GM18511 (cell line): ENCODE measurements around the gene GPR3.
"Not testable (repeated sequence)": the region's sequence is repeated elsewhere in the genome, so short reads cannot be mapped to it uniquely, and the experiment has no call there.

Source experiments
- ATAC-seq: cut with Tn5 transposase; IDR thresholded peaks from one replicate; pipeline ENCODE4 v1.9.1; 2021; ENCODE audit warnings: mild to moderate bottlenecking, moderate library complexity; ENCODE audit not compliant: unreplicated experiment

GPR3 gene

DNA sequence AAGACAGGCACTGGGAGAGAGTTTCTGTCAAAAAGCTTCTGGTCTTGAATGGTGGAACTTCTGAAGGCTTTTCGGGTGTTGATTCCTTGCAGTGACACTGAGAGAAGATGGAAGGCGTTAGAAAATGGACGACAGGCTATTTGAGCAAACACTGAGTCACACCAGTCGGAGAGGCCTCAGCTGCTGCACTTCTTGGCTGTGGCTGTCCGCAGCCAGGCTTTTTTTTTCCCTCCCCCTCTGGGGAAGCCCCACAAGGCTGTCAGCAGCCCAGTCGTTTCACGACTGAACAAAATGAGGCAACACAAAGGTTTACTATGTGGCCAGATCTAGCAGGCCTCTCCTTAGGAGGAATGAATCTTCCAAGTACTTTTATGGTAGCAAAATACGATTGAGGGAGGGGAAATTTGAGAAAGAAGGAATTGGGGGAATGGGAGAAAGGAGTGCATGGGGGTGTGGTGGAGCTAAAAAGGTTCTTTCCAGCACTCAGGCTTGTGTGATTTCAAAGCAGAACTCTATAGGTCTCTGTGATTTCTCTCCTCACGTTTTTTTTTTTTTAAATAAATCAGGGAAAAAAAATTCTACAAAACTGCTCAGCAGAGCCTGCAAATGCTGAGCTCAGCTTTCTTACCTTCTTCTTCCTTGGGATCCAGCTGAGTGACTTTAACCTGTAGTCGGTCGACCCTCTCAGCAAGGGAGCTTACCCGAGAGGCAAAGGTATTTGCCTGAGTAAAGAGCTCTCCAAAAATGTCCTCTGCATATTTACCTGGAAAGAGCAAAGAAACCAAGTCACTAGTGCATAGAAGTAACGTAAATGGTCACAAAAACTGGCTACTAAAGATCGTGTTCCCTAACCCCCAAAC, 26.1 kb downstream of the GPR3 start:
- ATAC-seq = peak; percentile 75

DNA sequence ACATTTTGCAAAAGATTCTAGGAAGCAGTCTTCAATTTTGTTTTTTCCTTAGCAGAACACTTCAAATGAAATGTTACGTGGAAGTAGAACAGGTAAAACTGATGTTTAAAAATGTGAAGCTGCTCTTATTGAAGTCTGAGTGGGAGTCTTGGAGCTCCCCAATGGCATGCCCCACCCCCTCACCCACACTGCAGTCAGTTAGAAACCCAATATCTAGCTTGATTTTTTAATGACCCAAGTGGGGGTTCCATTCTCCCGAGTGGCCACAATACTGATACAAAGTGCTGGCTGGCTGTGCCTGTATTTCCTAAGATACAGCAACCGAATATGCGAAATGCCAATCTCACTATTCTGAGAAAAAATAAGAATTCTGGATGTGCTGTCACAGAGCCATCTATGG, 31.3 kb downstream of the GPR3 start:
- ATAC-seq = no peak

DNA sequence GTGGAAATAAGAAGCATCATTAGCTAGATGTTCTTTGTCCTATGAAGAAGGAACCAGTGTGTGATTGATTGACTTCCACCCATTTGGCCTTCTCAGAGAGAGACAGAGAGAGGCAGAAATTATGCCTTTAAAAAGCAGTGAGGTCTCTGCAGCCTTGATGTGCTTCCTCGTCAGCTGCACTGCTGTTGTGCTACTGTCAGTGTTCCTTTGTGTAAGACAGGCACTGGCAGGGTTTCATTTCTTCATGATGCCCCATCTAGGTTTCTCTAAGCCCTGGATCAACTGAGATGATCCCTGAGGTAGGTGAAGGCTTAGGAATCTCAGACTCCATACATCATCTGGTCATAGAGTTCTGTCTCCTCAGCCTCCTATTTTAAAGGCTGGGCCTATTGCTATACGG, 34.9 kb downstream of the GPR3 start:
- ATAC-seq = no peak

GRCh38 chr1:27427816-27428315, 35.4 kb downstream of the GPR3 start:
- no peak for ATAC-seq

GRCh38 chr1:27428316-27429028, 36.0 kb downstream of the GPR3 start:
- ATAC-seq = no peak

GRCh38 chr1:27429029-27429425, 36.6 kb downstream of the GPR3 start:
- ATAC-seq = no peak

GRCh38 chr1:27430903-27431600, 38.6 kb downstream of the GPR3 start:
- ATAC-seq = no peak

- no peak for ATAC-seq
These were observed 39.1 kb downstream of the GPR3 start for GRCh38 chr1:27431601-27431940.

- not testable (repeated sequence) for ATAC-seq
These were observed 40.3 kb downstream of the GPR3 start for GRCh38 chr1:27432725-27433124.

DNA sequence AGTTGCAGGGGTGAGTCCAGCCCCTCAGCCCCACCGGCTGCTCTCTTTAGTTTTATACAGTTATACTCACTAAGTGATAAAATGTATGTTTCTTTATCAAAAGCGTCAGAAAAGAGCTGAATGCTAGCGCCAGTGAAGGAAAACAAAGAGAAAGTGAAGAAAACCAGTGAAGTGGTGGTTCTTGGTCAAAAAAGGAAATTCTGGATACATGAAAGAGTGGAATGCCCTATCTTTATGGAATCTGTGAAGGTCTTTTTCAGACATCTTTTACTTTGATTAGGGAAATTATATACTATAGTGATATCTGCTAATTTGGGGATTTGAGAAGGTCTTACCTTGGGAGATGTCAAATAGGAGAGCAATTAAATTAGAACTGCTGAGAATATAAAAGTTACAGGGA, 41.3 kb downstream of the GPR3 start:
- ATAC-seq = no peak

DNA sequence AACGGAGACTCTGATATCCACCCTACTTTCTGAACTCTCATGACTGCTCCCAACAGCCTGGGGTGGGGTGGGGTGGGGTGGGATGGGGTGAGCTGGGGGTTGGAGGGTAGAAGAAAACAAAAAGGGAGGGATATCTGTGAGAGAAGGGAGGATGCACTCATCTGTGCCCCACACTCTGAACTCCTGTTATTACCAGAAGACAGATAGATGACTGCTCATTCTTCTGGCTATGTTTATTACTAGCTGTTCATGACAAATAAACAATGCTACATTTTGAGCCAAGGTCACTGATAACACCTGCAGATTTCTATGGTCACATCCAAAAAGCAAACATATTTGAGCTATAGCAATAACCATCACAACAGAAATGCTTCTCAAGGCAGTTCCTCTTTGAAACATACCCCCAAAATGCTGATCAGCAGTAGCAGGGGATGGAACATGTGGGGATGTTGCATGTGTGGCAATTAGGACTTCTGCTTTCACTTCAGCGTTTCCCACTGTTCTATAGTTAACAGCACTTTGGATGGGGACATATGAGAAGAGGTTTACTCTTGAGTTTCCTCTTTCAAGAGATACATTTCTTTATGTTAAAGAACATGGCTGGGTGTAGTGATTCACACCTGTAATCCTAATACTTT, 43.3 kb downstream of the GPR3 start:
- no peak for ATAC-seq

DNA sequence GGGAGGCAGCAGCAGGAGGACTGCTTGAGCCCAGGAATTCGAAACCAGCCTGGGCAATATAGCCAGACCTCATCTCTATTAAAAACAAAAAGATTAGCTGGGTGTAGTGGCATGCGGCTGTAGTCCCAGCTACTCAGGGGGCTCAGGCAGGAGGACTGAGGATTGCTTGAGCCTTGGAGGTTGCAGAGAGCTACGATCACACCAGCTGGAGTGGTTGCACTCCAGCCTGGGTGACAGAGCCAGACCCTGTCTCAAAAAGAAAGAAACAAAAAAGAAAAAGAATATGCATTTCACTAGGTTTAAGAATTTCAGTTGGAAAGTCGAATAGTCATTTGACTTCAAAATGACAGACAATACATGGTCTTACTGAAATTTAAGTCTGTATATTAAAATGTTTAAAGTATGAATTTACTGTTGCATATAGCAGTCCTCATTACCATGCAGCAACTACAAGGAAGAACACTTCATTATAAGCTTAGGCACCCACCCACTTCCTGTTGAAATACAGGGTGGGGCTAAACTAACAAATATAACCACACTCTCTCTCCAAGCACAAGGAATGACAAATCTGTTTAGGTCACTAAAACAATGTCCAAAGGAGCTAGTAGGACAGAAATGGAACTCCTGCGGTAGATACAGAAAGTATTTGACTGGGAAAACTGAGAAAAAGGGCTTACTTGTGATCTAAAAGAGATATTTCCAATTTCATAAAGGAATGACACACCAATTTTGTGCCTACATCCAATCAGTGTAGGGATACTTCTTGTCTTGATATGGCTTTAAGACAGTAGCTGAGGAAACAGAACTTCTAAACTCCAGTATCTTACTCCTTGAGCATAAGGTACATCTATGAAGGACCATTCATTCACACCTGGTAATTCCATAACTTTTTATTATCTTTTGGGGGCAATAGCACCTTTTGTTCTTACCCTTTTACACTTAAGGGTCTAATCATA, 44.1 kb downstream of the GPR3 start:
- ATAC-seq = no peak

DNA sequence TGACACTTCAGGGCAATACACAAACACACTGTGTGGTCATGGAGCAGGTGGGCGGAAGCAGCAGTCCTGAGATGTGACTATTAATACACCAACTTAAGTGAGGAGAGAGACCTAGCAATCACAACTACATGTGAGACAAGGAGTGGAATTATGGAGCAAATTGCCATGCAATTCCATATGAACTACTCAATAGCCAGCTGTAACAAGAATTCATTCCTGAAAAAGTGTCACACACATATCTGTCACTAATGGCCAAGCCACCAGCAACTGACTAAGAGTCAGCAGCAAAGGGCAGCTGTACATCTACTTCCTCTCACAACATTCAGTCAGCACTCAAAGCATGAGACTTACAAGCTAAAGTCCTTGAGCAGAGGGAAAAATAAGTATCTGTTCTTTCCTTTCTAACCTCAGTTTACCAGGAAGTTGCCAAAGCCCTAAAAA, 46.2 kb downstream of the GPR3 start:
- ATAC-seq = no peak

DNA sequence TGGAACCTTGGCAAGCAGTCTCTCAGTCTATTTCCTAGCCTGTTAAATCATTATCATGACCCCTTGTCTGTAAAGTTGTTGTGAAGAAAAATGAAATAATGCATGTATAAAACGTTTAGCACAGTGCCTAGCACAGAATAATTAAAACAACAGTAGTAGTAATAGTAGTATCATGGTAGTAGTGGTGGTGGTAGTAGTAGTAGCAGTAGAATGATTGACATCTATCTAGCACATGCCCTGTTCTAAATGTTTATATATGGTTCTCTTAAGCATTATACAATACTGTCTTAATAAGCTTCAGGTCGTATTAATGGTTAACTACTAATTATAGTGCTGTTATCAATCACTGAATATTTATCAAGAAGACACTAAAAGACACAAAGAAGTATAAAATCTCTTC, 46.7 kb downstream of the GPR3 start:
- no peak for ATAC-seq

DNA sequence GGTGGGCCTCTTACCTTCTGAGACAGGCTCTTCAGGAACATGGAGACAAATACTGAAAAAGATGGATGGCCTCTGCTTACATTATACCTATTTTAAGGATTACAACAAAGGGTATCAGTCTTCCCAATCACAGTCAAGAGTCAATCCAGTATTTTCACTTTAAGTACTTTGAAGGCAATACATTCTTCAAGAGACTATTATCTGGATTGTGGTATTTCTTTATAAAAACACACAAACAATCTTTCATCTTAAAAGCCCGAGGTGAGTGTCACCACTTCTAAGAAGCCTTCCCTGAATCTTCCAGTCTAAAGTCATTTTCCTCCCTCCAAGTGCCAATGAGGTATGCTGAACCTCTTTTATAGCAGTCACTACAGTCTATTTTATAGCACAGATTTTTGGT, 52.2 kb downstream of the GPR3 start:
- no peak for ATAC-seq
